ENCODE data around the gene PITPNM2.

The PITPNM2 gene

DNA sequence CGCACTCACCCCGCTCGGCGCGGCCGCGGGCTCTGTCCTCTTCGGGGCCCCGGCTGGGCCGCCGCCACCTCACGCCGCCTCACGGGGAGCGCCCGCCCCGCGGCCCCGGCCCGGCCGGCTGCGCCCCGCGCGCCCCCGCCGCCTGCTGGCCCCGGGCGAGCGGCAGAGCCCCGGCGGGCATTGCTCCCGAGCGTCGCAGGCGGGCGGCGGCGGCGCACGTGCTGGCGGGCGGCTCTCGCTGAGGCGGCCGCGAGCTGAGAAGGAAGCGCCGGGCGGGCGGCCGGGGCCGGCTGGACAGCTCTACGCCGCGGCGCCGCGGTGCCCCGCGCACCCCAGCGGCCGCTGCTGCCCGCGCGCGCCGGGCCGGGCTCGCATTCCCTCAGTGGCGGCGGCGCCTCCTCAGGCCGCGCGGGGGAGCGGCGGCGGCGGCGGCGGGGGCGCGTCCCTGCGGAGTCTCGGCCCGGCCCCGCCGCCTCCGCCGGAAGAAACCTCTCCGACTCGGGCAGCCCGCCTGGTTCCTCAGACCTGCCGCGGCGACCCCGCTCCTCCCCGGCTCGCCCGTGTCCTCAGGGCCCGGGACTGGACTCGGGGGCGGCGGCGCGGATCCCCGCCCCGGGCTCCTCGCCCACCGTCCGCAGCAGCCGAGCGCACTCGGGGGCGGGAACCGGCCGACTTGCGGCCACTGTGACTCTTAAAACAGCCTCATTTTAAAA is at the start of gene PITPNM2:
Gene PITPNM2 (minus strand): TSS at position 347 of the 713 bp plus-strand sequence. CDS start 116,500 bp downstream, outside the sequence.
- Histone ChIP-seq H3K27ac (ENCODE audit: low read depth, low read length) (no peak within 1 kb of the TSS; the same call in 1 of the 2 replicates), H3K4me1 (ENCODE audit: control insufficient read depth, insufficient read depth, low read length) (peaks cover 48% of the 10 kb centered on the region), H3K9ac (ENCODE audit: low read length) (peak within 1 kb of the TSS; percentile 77), H3K9me3 (ENCODE audit: control insufficient read depth, insufficient read depth, low read depth, low read length) (no peaks in the 10 kb centered on the region), H3K4me3 (ENCODE audit: low read depth, low read length) (peak within 1 kb of the TSS; percentile 80), H3K36me3 (ENCODE audit: control insufficient read depth, insufficient read depth, low read length) (peaks cover 5% of the 10 kb centered on the region), H3K27me3 (ENCODE audit: control insufficient read depth, insufficient read depth, low read length) (peaks cover 19% of the 10 kb centered on the region)

- Histone ChIP-seq H3K4me1 (ENCODE audit: control insufficient read depth, insufficient read depth, low read length) (no peaks in the 10 kb centered on the region), H3K9ac (ENCODE audit: low read length) (no peak overlapping the region), H3K27ac (ENCODE audit: low read depth, low read length) (no peak overlapping the region), H3K27me3 (ENCODE audit: control insufficient read depth, insufficient read depth, low read length) (no peaks in the 10 kb centered on the region), H3K9me3 (ENCODE audit: control insufficient read depth, insufficient read depth, low read depth, low read length) (no peaks in the 10 kb centered on the region), H3K36me3 (ENCODE audit: control insufficient read depth, insufficient read depth, low read length) (peaks cover 73% of the 10 kb centered on the region), H3K4me3 (ENCODE audit: low read depth, low read length) (no peak overlapping the region)
These were observed 49.5 kb upstream of the PITPNM2 start for GRCh38 chr12:123200414-123200813.

GRCh38 chr12:123199936-123200335 is 49.0 kb upstream of the PITPNM2 start:
- Histone ChIP-seq H3K9me3 (ENCODE audit: control insufficient read depth, insufficient read depth, low read depth, low read length) (no peaks in the 10 kb centered on the region), H3K4me3 (ENCODE audit: low read depth, low read length) (no peak overlapping the region), H3K27me3 (ENCODE audit: control insufficient read depth, insufficient read depth, low read length) (no peaks in the 10 kb centered on the region), H3K9ac (ENCODE audit: low read length) (no peak overlapping the region), H3K27ac (ENCODE audit: low read depth, low read length) (no peak overlapping the region), H3K4me1 (ENCODE audit: control insufficient read depth, insufficient read depth, low read length) (no peaks in the 10 kb centered on the region), H3K36me3 (ENCODE audit: control insufficient read depth, insufficient read depth, low read length) (peaks cover 72% of the 10 kb centered on the region)

DNA sequence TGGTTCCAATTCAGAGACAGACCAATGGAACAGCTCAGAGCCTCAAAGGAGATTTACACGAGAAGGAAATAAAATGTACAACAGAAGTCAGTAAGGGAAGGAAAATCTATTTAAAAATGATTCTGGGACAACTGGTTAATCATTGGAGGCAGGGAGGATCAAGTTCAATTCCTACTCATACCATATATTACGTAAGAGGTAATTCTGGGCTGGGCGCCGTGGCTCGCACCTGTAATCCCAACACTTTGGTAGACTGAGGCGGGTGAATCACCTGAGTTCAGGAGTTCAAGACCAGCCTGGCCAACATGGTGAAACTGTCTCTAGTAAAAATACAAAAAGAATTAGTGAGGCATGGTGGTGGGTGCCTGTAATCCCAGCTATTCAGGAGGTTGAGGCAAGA is 36.7 kb upstream of the PITPNM2 start:
- Histone ChIP-seq H3K4me3 (ENCODE audit: low read depth, low read length) (no peak overlapping the region), H3K9me3 (ENCODE audit: control insufficient read depth, insufficient read depth, low read depth, low read length) (no peaks in the 10 kb centered on the region), H3K27ac (ENCODE audit: low read depth, low read length) (no peak overlapping the region), H3K36me3 (ENCODE audit: control insufficient read depth, insufficient read depth, low read length) (peaks cover 66% of the 10 kb centered on the region), H3K27me3 (ENCODE audit: control insufficient read depth, insufficient read depth, low read length) (no peaks in the 10 kb centered on the region), H3K9ac (ENCODE audit: low read length) (no peak overlapping the region), H3K4me1 (ENCODE audit: control insufficient read depth, insufficient read depth, low read length) (no peaks in the 10 kb centered on the region)

DNA sequence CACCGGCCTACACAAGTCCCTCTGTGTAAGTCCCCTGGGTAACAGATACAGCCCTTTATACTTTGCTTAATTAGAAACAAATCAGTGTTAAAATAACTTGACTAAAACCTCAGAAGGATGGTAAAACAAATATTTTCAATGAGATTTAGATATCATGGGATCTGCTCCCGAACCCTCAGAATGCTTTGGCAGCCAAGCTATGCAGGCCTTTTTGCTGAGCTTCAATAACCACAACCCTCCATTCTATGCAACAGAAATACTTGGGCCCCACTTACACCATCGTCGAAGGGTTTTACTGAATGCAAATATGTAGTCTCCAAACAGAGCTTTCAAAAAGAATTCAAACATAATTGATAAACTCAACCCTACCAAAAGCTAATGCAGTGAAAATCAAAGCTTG is 29.3 kb upstream of the PITPNM2 start:
- Histone ChIP-seq H3K36me3 (ENCODE audit: control insufficient read depth, insufficient read depth, low read length) (peaks cover 57% of the 10 kb centered on the region), H3K27me3 (ENCODE audit: control insufficient read depth, insufficient read depth, low read length) (no peaks in the 10 kb centered on the region), H3K4me1 (ENCODE audit: control insufficient read depth, insufficient read depth, low read length) (no peaks in the 10 kb centered on the region), H3K9me3 (ENCODE audit: control insufficient read depth, insufficient read depth, low read depth, low read length) (no peaks in the 10 kb centered on the region), H3K9ac (ENCODE audit: low read length) (no peak overlapping the region), H3K4me3 (ENCODE audit: low read depth, low read length) (no peak overlapping the region), H3K27ac (ENCODE audit: low read depth, low read length) (no peak overlapping the region)

GRCh38 chr12:123171967-123172366 is 21.1 kb upstream of the PITPNM2 start:
- H3K27me3 ChIP-seq (ENCODE audit: control insufficient read depth, insufficient read depth, low read length): no peaks in the 10 kb centered on the region
- H3K9ac ChIP-seq (ENCODE audit: low read length): no peak overlapping the region
- no peaks in the 10 kb centered on the region for H3K9me3 ChIP-seq (ENCODE audit: control insufficient read depth, insufficient read depth, low read depth, low read length)
- peaks cover 36% of the 10 kb centered on the region for H3K36me3 ChIP-seq (ENCODE audit: control insufficient read depth, insufficient read depth, low read length)
- H3K4me1 ChIP-seq (ENCODE audit: control insufficient read depth, insufficient read depth, low read length): no peaks in the 10 kb centered on the region
- H3K4me3 ChIP-seq (ENCODE audit: low read depth, low read length): no peak overlapping the region
- H3K27ac ChIP-seq (ENCODE audit: low read depth, low read length): no peak overlapping the region

DNA sequence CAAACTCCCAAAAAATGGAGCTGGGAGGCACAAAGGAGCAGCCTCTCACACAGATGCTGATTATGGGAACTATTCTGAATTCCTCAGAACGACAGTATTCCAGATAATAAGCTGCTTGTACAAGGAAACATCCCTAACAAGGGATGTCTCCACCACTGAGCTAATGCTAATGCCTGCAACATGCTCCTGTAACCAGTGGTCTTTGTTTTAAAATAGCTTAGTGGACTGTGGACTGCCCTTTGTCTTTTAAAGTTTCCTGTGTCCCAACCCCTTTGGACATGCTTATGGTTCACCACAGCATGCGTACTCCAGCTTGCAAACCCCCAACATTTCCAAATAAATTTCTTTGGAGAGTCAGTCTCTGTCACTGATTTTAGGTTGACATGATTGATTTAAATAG is 16.4 kb upstream of the PITPNM2 start:
- Histone ChIP-seq H3K27me3 (ENCODE audit: control insufficient read depth, insufficient read depth, low read length) (no peaks in the 10 kb centered on the region), H3K27ac (ENCODE audit: low read depth, low read length) (no peak overlapping the region), H3K36me3 (ENCODE audit: control insufficient read depth, insufficient read depth, low read length) (peaks cover 52% of the 10 kb centered on the region), H3K9ac (ENCODE audit: low read length) (no peak overlapping the region), H3K9me3 (ENCODE audit: control insufficient read depth, insufficient read depth, low read depth, low read length) (no peaks in the 10 kb centered on the region), H3K4me1 (ENCODE audit: control insufficient read depth, insufficient read depth, low read length) (no peaks in the 10 kb centered on the region), H3K4me3 (ENCODE audit: low read depth, low read length) (no peak overlapping the region)

GRCh38 chr12:123165537-123165936 is 14.6 kb upstream of the PITPNM2 start:
- no peaks in the 10 kb centered on the region for H3K4me1 ChIP-seq (ENCODE audit: control insufficient read depth, insufficient read depth, low read length)
- H3K36me3 ChIP-seq (ENCODE audit: control insufficient read depth, insufficient read depth, low read length): peaks cover 61% of the 10 kb centered on the region
- no peak overlapping the region for H3K27ac ChIP-seq (ENCODE audit: low read depth, low read length)
- H3K4me3 ChIP-seq (ENCODE audit: low read depth, low read length): no peak overlapping the region
- H3K9me3 ChIP-seq (ENCODE audit: control insufficient read depth, insufficient read depth, low read depth, low read length): no peaks in the 10 kb centered on the region
- no peak overlapping the region for H3K9ac ChIP-seq (ENCODE audit: low read length)
- no peaks in the 10 kb centered on the region for H3K27me3 ChIP-seq (ENCODE audit: control insufficient read depth, insufficient read depth, low read length)

GRCh38 chr12:123164710-123165261 is 13.9 kb upstream of the PITPNM2 start:
- Histone ChIP-seq H3K9me3 (ENCODE audit: control insufficient read depth, insufficient read depth, low read depth, low read length) (no peaks in the 10 kb centered on the region), H3K36me3 (ENCODE audit: control insufficient read depth, insufficient read depth, low read length) (peaks cover 65% of the 10 kb centered on the region), H3K4me1 (ENCODE audit: control insufficient read depth, insufficient read depth, low read length) (no peaks in the 10 kb centered on the region), H3K27me3 (ENCODE audit: control insufficient read depth, insufficient read depth, low read length) (no peaks in the 10 kb centered on the region), H3K27ac (ENCODE audit: low read depth, low read length) (no peak overlapping the region), H3K9ac (ENCODE audit: low read length) (no peak overlapping the region), H3K4me3 (ENCODE audit: low read depth, low read length) (no peak overlapping the region)

- H3K9ac ChIP-seq (ENCODE audit: low read length): no peak overlapping the region
- peaks cover 68% of the 10 kb centered on the region for H3K36me3 ChIP-seq (ENCODE audit: control insufficient read depth, insufficient read depth, low read length)
- no peak overlapping the region for H3K27ac ChIP-seq (ENCODE audit: low read depth, low read length)
- H3K4me3 ChIP-seq (ENCODE audit: low read depth, low read length): no peak overlapping the region
- H3K27me3 ChIP-seq (ENCODE audit: control insufficient read depth, insufficient read depth, low read length): no peaks in the 10 kb centered on the region
- H3K4me1 ChIP-seq (ENCODE audit: control insufficient read depth, insufficient read depth, low read length): no peaks in the 10 kb centered on the region
- H3K9me3 ChIP-seq (ENCODE audit: control insufficient read depth, insufficient read depth, low read depth, low read length): no peaks in the 10 kb centered on the region
These were observed 13.3 kb upstream of the PITPNM2 start for GRCh38 chr12:123164222-123164621.

DNA sequence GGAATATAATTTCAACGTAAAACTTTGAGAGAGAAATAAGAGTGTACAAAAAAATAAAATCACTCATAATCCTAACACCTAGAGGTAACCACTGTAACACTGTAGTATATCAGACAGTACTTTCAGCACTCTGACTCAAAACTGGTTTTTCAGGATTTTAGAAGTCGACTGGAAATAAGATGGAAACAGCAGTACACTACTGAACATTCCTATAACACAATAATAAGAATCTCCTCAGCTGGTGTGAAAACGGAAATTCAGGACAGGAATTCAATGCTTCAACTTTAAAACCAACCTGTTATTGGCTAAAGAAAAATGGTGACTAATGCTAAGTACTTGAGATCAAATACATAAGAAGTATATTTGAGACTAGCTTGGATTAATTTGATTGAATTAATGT is 12.3 kb upstream of the PITPNM2 start:
- Histone ChIP-seq H3K27me3 (ENCODE audit: control insufficient read depth, insufficient read depth, low read length) (no peaks in the 10 kb centered on the region), H3K36me3 (ENCODE audit: control insufficient read depth, insufficient read depth, low read length) (peaks cover 72% of the 10 kb centered on the region), H3K4me3 (ENCODE audit: low read depth, low read length) (no peak overlapping the region), H3K4me1 (ENCODE audit: control insufficient read depth, insufficient read depth, low read length) (no peaks in the 10 kb centered on the region), H3K9me3 (ENCODE audit: control insufficient read depth, insufficient read depth, low read depth, low read length) (no peaks in the 10 kb centered on the region), H3K9ac (ENCODE audit: low read length) (no peak overlapping the region), H3K27ac (ENCODE audit: low read depth, low read length) (no peak overlapping the region)
